Ramos (cell line): ENCODE measurements around the gene SALL2.

Source experiments
- in situ Hi-C: fragments of 300-500 bp; cut with MboI; formaldehyde crosslinking; loops from one replicate; pipeline ENCODE4 v1.14.3; 2022; ENCODE audit warnings: low sequenced_read_pairs; ENCODE audit not compliant: unreplicated experiment

Gene SALL2

GRCh38 chr14:21496453-21496852 is 29.7 kb downstream of the SALL2 start:
- in situ Hi-C loops = no loop called here

- in situ Hi-C loops = no loop called here
Measured at GRCh38 chr14:21494902-21495762, 31.0 kb downstream of the SALL2 start.

- in situ Hi-C loops = no loop called here
Measured at GRCh38 chr14:21486640-21487087, 39.5 kb downstream of the SALL2 start.

GRCh38 chr14:21476925-21477681 is 49.0 kb downstream of the SALL2 start, which contains the start of the genes RAB2B and TOX4:
Gene RAB2B (minus strand): TSS chr14:21476959. CDS start chr14:21476872, 87 bp downstream.
Gene TOX4 (plus strand): TSS chr14:21477195. CDS start chr14:21477279, 84 bp downstream.
- in situ Hi-C loops = no loop called here

- in situ Hi-C loops = no loop called here
Measured at GRCh38 chr14:21476523-21476924, 49.6 kb downstream of the SALL2 start.

DNA sequence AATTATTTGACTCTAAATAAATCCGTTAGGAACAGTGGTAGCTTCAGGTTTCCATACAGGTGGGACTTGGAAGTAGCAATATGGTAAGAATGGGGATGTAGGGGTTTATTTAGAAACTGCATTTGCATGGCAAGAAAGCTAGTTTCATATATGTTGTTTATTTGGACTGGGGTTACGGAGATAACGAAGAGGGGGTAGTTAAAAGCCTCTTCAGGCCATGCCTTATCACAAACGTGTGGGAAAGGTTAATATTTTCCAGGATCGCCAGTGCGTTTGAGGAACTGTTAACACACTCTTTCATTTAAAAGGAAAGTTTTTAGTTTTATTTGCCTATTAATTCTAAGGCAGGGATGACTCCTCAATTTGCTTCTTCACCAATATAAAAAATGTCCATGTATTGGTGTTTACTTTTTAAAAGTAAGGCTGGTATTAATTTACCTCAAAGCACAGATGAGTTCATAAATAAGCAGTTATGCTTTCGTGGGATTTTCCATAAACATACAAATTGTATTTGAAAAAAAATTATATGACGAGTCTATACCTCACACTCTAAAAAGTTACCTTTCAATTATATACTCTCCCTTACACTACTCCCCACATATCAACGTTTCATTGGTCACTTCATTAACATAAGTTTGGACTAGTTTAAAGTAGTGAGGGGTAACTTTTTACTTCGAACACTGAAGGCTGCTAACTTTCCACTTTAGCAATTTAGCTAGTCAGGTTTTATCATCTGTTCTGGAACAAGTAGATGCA is 50.2 kb downstream of the SALL2 start:
- in situ Hi-C loops = no loop called here
